ENCODE measurements around the gene NBDY.

NBDY gene

DNA sequence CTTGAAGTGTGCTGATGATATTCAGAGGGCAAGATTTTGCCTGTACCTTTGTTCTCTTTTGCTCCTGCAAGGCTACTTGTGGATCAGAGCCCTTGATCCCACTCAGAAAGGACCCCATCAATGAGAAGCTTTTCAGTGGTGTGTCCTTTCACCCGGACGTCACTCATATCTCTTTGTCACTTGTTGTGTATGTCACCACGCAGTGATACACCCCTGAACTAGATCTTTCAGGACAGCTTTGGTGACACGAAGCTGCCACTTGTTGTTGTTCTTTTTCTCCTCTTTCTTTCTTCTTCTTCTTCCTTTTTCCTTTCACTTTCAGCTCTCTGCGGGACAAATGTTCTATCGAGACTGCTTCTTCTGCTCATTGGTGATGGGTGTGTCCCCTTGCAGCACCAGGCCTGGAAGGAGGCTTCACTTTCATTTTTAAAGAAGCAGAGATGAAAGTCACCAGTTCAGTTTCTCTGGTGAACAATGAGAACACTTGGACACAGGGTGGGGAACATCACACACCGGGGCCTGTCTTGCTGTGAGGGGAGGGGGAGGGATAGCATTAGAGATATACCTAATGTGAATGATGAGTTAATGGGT lies 83.6 kb downstream of the NBDY start:
- Mint-ChIP-seq H3K27me3 (no peaks in the 10 kb centered on the region), H3K9me3 (no peaks in the 10 kb centered on the region), H3K4me1 (peaks cover 42% of the 10 kb centered on the region), H3K27ac (peak overlapping the region; percentile 99), H3K36me3 (peaks cover 21% of the 10 kb centered on the region), H3K4me3 (peak overlapping the region; percentile 62)
- peak; percentile 61 for DNase-seq
- CTCF ChIA-PET, result interaction anchor here (1.0 to 1.1 kb wide), 3 partner anchors 8 to 166 kb away, joined by 4 to 5 read pairs (median 4); no protein-coding TSS in a partner anchor

DNA sequence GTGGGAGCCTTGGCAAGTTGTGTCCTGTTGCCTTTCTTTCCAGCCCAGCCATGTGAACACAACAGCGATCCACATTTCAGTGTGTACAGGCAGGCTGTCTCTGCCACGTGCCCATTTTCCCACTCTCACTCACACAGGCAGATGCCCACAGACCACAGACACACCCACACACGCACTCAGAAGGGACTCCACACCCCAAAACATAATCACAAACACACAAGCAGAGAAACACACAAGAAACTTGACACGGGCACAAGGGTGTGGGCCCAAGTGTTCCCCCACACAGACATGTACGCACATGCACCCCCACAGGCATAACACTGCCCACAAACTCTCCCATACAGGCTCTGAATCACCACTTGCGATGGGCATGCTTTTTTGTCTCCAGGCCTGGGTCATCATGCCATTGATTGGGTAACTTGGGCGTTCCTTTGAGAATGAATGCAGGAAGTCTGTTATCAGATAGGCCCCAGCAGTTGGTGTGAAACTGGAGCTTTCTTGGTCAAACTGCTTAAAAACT lies 84.3 kb downstream of the NBDY start:
- Mint-ChIP-seq H3K27me3 (no peaks in the 10 kb centered on the region), H3K4me1 (peaks cover 42% of the 10 kb centered on the region), H3K27ac (peak overlapping the region; percentile 99), H3K9me3 (no peaks in the 10 kb centered on the region), H3K4me3 (peak overlapping the region; percentile 62), H3K36me3 (peaks cover 20% of the 10 kb centered on the region)
- CTCF ChIA-PET, result interaction anchor here (0.9 to 1.0 kb wide), 2 partner anchors 48 to 165 kb away, joined by 3 to 4 read pairs; no protein-coding TSS in a partner anchor
- peak; percentile 64 for DNase-seq

DNA sequence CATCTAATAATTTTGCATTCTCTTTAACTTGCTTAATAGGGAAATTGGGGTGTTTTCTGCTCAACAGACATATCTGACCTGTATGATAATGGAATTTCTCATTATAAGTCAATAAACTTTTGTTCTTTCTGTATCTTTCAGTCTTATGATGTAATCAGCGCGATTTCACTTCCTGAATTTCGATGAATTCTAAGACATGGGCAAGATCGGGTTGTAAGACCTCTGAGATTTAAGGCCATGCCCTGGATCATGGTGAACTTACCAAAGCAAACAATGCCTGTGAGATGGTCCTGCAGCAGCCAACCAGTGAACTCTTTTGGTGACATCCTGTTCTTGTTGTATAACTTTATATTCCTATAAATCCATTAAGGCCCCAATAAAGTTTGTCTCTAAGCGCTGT lies 88.1 kb downstream of the NBDY start:
- no peak for DNase-seq
- H3K9me3 Mint-ChIP-seq, result no peaks in the 10 kb centered on the region
- H3K36me3 Mint-ChIP-seq, result peaks cover 14% of the 10 kb centered on the region
- CTCF ChIA-PET, result no interaction called here
- H3K4me3 Mint-ChIP-seq, result no peak overlapping the region
- no peaks in the 10 kb centered on the region for H3K27me3 Mint-ChIP-seq
- H3K27ac Mint-ChIP-seq, result no peak overlapping the region
- peaks cover 24% of the 10 kb centered on the region for H3K4me1 Mint-ChIP-seq

DNA sequence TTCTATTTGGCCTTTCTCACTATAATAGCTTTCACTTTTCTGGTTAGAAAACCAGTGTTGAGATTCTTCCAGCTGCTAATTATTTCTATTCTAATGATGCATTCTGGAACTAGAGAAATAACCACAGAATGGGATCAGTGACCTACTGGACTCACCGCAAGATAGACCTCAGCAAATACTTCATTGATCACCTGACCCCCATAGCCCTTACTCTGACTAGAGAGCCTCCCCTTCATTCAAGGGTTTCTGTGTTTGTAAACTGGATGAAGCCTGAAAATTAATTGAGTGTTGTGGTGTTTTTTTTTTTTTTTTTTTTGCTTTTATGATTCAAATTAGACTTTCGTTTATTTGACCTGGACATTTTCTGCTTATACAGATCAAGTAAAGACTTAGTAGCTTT lies 97.0 kb downstream of the NBDY start:
- H3K27ac Mint-ChIP-seq, result no peak overlapping the region
- H3K4me3 Mint-ChIP-seq, result no peak overlapping the region
- H3K4me1 Mint-ChIP-seq, result no peaks in the 10 kb centered on the region
- H3K9me3 Mint-ChIP-seq, result no peaks in the 10 kb centered on the region
- DNase-seq, result no peak
- CTCF ChIA-PET, result no interaction called here
- H3K27me3 Mint-ChIP-seq, result no peaks in the 10 kb centered on the region
- no peaks in the 10 kb centered on the region for H3K36me3 Mint-ChIP-seq

DNA sequence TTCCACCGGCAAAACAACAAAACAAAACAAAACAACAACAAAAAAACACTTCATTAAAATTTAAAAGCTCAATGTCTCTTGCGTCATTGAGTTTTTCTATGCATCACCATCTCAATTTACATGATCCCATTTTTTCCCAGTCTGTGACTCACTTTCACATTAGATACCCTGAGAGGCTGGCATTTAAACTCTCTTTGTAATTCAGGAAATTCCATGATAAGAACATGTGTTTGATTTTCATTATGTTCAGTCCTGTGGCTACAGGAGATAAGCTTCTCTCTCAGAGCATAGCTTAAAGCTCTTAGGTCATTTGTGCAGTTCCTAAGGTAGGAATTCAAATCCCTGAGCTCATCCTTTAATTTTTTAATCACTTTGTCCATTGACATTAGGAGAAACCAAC lies 104.6 kb downstream of the NBDY start:
- CTCF ChIA-PET, result no interaction called here
- no peaks in the 10 kb centered on the region for H3K9me3 Mint-ChIP-seq
- DNase-seq, result no peak
- no peak overlapping the region for H3K4me3 Mint-ChIP-seq
- no peak overlapping the region for H3K27ac Mint-ChIP-seq
- H3K36me3 Mint-ChIP-seq, result peaks cover under 1% of the 10 kb centered on the region
- no peaks in the 10 kb centered on the region for H3K27me3 Mint-ChIP-seq
- H3K4me1 Mint-ChIP-seq, result no peaks in the 10 kb centered on the region

DNA sequence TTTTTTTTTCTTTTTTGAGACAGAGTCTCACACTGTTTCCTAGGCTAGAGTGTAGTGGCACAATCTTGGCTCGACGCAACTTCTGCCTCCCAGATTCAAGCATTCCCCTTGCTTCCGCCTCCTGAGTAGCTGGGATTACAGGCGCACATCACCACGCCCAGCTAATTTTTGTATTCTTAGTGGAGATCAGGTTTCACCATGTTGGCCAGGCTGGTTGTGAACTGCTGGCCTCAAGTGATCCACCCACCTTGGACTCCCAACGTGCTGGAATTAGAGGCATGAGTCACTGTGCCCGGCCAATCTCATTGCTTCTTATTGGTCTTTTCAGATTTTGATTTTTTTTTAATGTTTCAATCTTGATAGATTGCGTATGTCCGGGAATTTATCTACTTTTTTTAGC lies 124.4 kb downstream of the NBDY start:
- no peak overlapping the region for H3K27ac Mint-ChIP-seq
- H3K4me1 Mint-ChIP-seq, result no peaks in the 10 kb centered on the region

DNA sequence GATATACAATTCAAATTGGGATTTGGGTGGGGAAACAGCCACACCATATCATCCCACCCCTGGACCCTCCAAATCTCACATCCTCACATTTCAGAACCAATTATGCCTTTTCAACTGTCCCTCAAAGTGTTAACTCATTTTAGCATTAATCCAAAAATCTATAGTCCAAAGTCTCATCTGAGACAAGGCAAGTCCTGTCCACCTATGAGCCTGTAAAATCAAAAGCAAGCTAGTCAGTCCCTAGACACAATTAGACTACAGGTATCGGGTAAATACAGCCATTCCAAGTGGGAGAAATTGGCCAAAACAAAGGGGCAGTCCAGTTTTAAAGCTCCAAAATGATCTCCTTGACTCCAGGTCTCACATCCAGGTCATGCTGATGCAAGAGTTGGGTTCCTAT lies 128.0 kb downstream of the NBDY start:
- H3K27me3 Mint-ChIP-seq, result no peaks in the 10 kb centered on the region
- no peaks in the 10 kb centered on the region for H3K9me3 Mint-ChIP-seq

More for the DNA sequence above, 124.4 kb downstream of the NBDY start:
- H3K9me3 Mint-ChIP-seq, result no peaks in the 10 kb centered on the region
- H3K27me3 Mint-ChIP-seq, result no peaks in the 10 kb centered on the region
- H3K4me3 Mint-ChIP-seq, result no peak overlapping the region
- no peak for DNase-seq
- H3K36me3 Mint-ChIP-seq, result no peaks in the 10 kb centered on the region
- CTCF ChIA-PET, result no interaction called here

DNA sequence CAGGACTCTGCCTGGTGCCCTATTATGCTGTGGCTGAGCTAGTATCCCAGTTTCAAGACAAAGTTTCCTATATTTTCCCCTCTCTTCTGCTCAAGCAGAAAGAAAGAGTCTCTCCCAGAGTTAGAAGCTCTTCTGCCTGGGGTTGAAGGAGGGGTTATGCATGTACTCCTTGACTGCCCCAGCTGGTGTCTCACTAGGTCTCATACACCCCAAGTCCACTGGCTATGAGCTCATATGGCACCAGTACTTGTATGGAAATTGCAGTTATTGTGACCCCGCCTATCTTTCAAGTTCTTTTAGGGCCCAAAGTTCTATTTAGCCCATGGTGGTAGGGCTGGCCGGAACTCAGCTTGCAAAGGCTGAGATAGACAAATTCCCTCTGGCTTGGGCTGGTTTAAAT lies 131.8 kb downstream of the NBDY start:
- DNase-seq, result no peak
- H3K27ac Mint-ChIP-seq, result no peak overlapping the region
- no peaks in the 10 kb centered on the region for H3K36me3 Mint-ChIP-seq
- peaks cover 1% of the 10 kb centered on the region for H3K4me1 Mint-ChIP-seq
- no peak overlapping the region for H3K4me3 Mint-ChIP-seq
- H3K27me3 Mint-ChIP-seq, result no peaks in the 10 kb centered on the region
- no peaks in the 10 kb centered on the region for H3K9me3 Mint-ChIP-seq
- CTCF ChIA-PET, result no interaction called here

More for the DNA sequence above, 128.0 kb downstream of the NBDY start:
- Mint-ChIP-seq H3K4me1 (no peaks in the 10 kb centered on the region), H3K36me3 (no peaks in the 10 kb centered on the region), H3K4me3 (no peak overlapping the region), H3K27ac (no peak overlapping the region)
- DNase-seq, result no peak
- CTCF ChIA-PET, result no interaction called here
